ENCODE measurements around the gene XRCC3.

DNA sequence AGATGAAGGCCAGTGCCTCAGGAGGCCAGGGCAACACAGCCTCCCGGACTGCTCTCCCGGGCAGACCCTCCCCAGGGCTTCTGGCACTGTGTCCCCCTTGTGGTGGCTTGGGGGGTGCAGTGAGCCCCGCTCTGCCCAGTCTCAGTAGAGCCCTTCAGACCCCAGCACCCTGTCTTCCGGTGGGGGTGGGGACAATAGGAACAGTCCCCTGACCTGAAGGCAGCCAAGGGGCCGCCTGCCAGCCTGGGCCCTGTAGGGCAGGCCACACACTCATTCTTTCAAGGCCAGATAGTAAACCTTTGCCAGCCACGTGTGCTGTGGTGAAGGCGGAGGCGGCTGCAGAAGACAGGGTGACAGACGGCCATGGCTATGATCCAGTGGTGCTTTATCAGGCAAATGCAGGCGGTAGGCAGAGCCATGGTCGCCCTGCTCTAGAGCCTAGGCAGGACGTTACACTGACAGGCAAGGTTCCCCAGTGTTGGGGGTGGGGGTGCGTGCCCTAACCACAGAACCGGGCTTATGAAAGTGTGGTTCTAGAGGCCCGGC lies 15.3 kb upstream of the XRCC3 start:
- no peak for TF ChIP-seq POLR2AphosphoS5 (IDR thresholded peaks at IDR 0.05; ENCODE audit: low read length)
- TF ChIP-seq TCF7 (IDR thresholded peaks at IDR 0.05; ENCODE audit: borderline replicate concordance), result no peak
- TF ChIP-seq, protein P1, sequence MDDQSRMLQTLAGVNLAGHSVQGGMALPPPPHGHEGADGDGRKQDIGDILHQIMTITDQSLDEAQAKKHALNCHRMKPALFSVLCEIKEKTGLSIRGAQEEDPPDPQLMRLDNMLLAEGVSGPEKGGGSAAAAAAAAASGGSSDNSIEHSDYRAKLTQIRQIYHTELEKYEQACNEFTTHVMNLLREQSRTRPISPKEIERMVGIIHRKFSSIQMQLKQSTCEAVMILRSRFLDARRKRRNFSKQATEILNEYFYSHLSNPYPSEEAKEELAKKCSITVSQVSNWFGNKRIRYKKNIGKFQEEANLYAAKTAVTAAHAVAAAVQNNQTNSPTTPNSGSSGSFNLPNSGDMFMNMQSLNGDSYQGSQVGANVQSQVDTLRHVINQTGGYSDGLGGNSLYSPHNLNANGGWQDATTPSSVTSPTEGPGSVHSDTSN (IDR thresholded peaks at IDR 0.05; ENCODE audit: insufficient replicate concordance, low read depth, low read length), result no peak
- no peak for TF ChIP-seq PAX5 (IDR thresholded peaks at IDR 0.05; ENCODE audit: borderline replicate concordance, low read depth, low read length)
- TF ChIP-seq ATF7 (IDR thresholded peaks at IDR 0.05; ENCODE audit: low read depth), result no peak
- no peak for TF ChIP-seq HCFC1 (IDR thresholded peaks at IDR 0.05; ENCODE audit: low read length)
- no peak for TF ChIP-seq MYC (IDR thresholded peaks at IDR 0.05; ENCODE audit: insufficient read depth, insufficient read length, insufficient replicate concordance, low read length, severe bottlenecking)
- TF ChIP-seq, protein P2, sequence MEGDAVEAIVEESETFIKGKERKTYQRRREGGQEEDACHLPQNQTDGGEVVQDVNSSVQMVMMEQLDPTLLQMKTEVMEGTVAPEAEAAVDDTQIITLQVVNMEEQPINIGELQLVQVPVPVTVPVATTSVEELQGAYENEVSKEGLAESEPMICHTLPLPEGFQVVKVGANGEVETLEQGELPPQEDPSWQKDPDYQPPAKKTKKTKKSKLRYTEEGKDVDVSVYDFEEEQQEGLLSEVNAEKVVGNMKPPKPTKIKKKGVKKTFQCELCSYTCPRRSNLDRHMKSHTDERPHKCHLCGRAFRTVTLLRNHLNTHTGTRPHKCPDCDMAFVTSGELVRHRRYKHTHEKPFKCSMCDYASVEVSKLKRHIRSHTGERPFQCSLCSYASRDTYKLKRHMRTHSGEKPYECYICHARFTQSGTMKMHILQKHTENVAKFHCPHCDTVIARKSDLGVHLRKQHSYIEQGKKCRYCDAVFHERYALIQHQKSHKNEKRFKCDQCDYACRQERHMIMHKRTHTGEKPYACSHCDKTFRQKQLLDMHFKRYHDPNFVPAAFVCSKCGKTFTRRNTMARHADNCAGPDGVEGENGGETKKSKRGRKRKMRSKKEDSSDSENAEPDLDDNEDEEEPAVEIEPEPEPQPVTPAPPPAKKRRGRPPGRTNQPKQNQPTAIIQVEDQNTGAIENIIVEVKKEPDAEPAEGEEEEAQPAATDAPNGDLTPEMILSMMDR (IDR thresholded peaks at IDR 0.05 in 2 of 3, conservative IDR thresholded peaks at IDR 0.05 in 1 of 3; ENCODE audit: control insufficient read depth in 2 of 3, extremely low read depth in 1 of 3, insufficient read depth in 1 of 3, low read depth in 3 of 3, low read length in 3 of 3), result no peak
- no peak for TF ChIP-seq POLR2A (IDR thresholded peaks at IDR 0.05; ENCODE audit: low read depth, low read length)
